Measurements from ENCODE around the gene TMCC1. TPM values are rescaled to one million over a fixed set of nuclear protein-coding genes. Genes with fewer than 3 reads are reported as not detected.

TMCC1 gene
- total RNA-seq, 4 donors from 2014 or later: 24.3 to 41.7 (median 31.1) TPM

DNA sequence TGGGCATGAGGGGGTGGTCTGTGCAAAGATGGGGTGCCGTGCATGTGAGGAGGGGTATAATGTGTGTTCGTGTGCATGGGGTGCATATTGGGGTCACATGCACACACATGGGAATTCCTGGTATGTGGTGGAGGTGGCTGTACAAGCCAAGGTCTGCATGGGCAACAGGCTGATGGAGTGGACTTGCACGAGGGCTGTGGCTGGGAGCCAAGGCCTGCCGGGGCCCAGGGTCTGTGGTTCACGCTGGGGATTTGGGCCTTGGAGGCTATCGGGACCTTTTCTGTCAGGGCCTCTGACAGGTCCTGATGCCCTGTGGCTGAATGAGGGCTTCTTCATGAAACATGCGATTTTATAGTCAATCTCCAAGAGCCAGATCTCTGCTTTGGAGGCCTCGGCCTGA lies 277.2 kb downstream of the TMCC1 start:
- Histone ChIP-seq H3K36me3 (no peaks in the 10 kb centered on the region), H3K27ac (peak overlapping the region in 2 of 3 donors; percentile 51 to 52), H3K27me3 (no peaks in the 10 kb centered on the region), H3K4me1 (peaks cover 6 to 60% of the 10 kb centered on the region in 2 donors), H3K4me3 (replicated peaks in 1 of 3) (no peak overlapping the region), H3K9me3 (no peaks in the 10 kb centered on the region)
- intact Hi-C loops (cut with DNase I): no loop called here
- WGBS, 2 donors: 50 to 63% methylated on average over 6 to 8 of the region's 8 CpGs
- TF ChIP-seq, protein P1, sequence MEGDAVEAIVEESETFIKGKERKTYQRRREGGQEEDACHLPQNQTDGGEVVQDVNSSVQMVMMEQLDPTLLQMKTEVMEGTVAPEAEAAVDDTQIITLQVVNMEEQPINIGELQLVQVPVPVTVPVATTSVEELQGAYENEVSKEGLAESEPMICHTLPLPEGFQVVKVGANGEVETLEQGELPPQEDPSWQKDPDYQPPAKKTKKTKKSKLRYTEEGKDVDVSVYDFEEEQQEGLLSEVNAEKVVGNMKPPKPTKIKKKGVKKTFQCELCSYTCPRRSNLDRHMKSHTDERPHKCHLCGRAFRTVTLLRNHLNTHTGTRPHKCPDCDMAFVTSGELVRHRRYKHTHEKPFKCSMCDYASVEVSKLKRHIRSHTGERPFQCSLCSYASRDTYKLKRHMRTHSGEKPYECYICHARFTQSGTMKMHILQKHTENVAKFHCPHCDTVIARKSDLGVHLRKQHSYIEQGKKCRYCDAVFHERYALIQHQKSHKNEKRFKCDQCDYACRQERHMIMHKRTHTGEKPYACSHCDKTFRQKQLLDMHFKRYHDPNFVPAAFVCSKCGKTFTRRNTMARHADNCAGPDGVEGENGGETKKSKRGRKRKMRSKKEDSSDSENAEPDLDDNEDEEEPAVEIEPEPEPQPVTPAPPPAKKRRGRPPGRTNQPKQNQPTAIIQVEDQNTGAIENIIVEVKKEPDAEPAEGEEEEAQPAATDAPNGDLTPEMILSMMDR (IDR thresholded peaks at IDR 0.05): no peak
- no peak for TF ChIP-seq POLR2A (IDR thresholded peaks at IDR 0.05)
- DNase-seq: no peak

DNA sequence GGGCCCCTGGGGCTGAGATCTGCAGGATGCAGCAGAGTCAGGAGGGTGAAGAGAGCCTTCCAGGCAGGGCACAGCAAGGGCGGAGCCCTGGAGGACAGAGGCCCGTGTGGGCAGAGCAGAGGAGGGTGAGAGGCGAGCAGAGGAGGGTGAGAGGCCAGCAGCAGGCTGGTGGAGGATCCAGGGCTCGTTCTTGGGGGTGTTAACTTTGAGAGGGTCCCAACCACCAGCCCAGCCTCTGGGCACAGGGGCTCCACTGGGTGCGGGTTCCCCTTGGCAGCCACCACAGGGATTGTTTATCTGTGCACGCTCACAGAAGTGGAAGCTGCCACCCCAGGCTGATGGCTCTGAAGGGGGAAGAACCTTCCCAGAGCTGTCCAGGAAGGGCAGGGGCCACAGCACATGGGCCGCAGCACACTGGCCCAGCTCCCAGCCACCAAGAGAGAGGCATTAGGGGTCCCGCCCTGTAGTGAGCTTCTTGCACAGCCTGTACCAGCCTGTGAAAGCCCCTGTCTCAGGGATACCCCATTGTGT lies 277.7 kb downstream of the TMCC1 start:
- WGBS, 2 donors: 57 to 68% methylated on average over 5 to 7 of the region's 8 CpGs
- no peaks in the 10 kb centered on the region for H3K9me3 ChIP-seq
- no peak overlapping the region for H3K4me3 ChIP-seq (replicated peaks in 1 of 3)
- no peaks in the 10 kb centered on the region for H3K36me3 ChIP-seq
- H3K27ac ChIP-seq: peak overlapping the region in 2 of 3 donors; percentile 51 to 52
- H3K27me3 ChIP-seq: no peaks in the 10 kb centered on the region
- DNase-seq: no peak
- intact Hi-C loops (cut with DNase I): no loop called here
- H3K4me1 ChIP-seq: peaks cover 6 to 60% of the 10 kb centered on the region in 2 donors
- TF ChIP-seq POLR2A (IDR thresholded peaks at IDR 0.05): no peak
- TF ChIP-seq, protein P1 (IDR thresholded peaks at IDR 0.05): no peak

DNA sequence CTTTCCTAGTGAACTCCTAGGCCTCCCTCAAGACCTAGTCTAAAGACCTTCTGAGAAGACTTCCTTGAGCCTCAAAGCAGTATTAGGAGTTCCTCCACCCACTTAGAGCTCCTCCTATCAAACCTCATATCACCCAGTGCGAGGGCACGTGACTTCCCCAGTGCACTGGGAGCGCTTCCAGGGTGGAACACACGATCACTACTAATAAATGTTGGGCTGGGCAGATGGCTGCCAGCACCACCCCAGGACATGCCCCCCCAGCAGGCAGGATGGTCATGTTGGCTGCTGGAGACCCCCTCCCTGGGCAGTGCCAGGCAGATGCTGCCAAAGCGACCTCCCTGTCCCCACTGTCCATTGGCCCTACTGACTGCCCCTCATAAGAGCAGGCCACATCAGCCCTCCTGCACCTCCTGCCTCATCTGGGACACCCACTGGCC lies 278.6 kb downstream of the TMCC1 start:
- intact Hi-C loops (cut with DNase I): no loop called here
- Histone ChIP-seq H3K4me3 (replicated peaks in 1 of 3) (no peak overlapping the region), H3K27me3 (no peaks in the 10 kb centered on the region), H3K27ac (peak overlapping the region in 2 of 3 donors; percentile 51 to 52), H3K4me1 (peaks cover 6 to 63% of the 10 kb centered on the region in 2 donors), H3K36me3 (no peaks in the 10 kb centered on the region), H3K9me3 (no peaks in the 10 kb centered on the region)
- DNase-seq: no peak
- TF ChIP-seq, protein P1 (IDR thresholded peaks at IDR 0.05): no peak
- TF ChIP-seq POLR2A (IDR thresholded peaks at IDR 0.05): peak in 1 of 2 donors; percentile 20
- WGBS, 2 donors: 54 to 70% methylated on average over 4 to 5 of the region's 5 CpGs

DNA sequence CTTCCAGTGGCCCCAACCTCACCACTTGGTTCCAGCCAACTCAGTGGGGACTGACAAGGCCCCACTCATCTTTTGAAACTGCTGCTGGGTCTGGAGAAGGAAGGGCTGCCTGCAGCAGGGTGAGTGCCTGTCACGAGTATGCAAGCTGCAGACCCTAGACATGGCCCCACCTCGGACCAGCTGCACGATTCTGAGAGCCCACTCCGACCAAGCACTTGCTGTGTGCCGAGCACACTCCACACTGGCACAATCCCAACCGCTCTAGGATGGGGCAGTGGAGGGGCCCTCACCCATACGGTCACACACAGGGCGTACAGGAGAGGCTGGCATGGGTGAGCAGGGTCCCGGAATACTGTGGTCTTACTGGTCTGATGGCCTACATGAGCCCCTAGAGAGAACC lies 279.1 kb downstream of the TMCC1 start:
- no peaks in the 10 kb centered on the region for H3K27me3 ChIP-seq
- H3K27ac ChIP-seq: peak overlapping the region in 1 of 3 donors; percentile 51
- DNase-seq: no peak
- peaks cover 7 to 62% of the 10 kb centered on the region in 2 donors for H3K4me1 ChIP-seq
- intact Hi-C loops (cut with DNase I): no loop called here
- TF ChIP-seq, protein P1 (IDR thresholded peaks at IDR 0.05): no peak
- TF ChIP-seq POLR2A (IDR thresholded peaks at IDR 0.05): no peak
- 62 to 72% methylated on average over 9 of the region's 9 CpGs for WGBS, 2 donors
- H3K9me3 ChIP-seq: no peaks in the 10 kb centered on the region
- no peaks in the 10 kb centered on the region for H3K36me3 ChIP-seq
- no peak overlapping the region for H3K4me3 ChIP-seq (replicated peaks in 1 of 3)

DNA sequence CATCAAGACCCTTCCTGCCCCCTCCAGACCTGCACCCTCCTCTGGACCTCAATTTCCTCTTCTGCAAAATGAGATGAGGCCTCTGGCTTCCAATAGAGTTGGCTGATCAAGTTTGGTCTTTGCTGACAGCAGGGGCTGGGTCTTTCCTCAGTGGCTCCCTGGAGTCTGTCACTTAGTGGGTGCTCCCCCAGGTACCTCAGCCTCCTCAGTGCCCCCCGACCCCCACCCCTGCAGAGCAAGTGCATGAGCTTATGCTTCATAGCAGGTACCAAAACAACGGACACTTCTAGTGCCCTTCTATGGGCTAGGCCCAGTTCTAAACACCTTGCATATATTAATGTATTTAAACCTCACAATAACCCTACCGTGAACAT lies 280.2 kb downstream of the TMCC1 start:
- Histone ChIP-seq H3K36me3 (no peaks in the 10 kb centered on the region), H3K4me3 (replicated peaks in 1 of 3) (no peak overlapping the region), H3K9me3 (no peaks in the 10 kb centered on the region), H3K27ac (no peak overlapping the region), H3K27me3 (no peaks in the 10 kb centered on the region), H3K4me1 (peaks cover 13 to 64% of the 10 kb centered on the region in 2 donors)
- DNase-seq: no peak
- TF ChIP-seq, protein P1 (IDR thresholded peaks at IDR 0.05): no peak
- no peak for TF ChIP-seq POLR2A (IDR thresholded peaks at IDR 0.05)
- 84 to 86% methylated on average over 3 of the region's 3 CpGs for WGBS, 2 donors
- intact Hi-C loops (cut with DNase I): no loop called here

Data from thyroid gland (tissue), 4 donors.